Left ventricle myocardium inferior (tissue), 1 donor: ENCODE data around the gene IFNG-AS1. TPM values are rescaled to one million over a fixed set of nuclear protein-coding genes. Genes with fewer than 3 reads are reported as not detected.

Source experiments
- DNase-seq: peaks from one replicate; pipeline ENCODE4 v3.0.0-alpha.2; 2020
- H3K27ac ChIP-seq: fragments of 200-600 bp; replicated peaks from 2 replicates; pipeline ENCODE4 v1.8.0; 2021
- H3K27me3 ChIP-seq: fragments of 200-600 bp; 2 replicates; pipeline ENCODE4 v1.8.0; 2021; ENCODE audit warnings: low read depth
- H3K36me3 ChIP-seq: fragments of 200-600 bp; 2 replicates; pipeline ENCODE4 v1.8.0; 2021
- H3K4me1 ChIP-seq: fragments of 200-600 bp; 2 replicates; pipeline ENCODE4 v1.8.0; 2021
- H3K4me3 ChIP-seq: fragments of 200-600 bp; 2 replicates; pipeline ENCODE4 v1.8.0; 2021; ENCODE audit warnings: mild to moderate bottlenecking, moderate library complexity
- H3K9me3 ChIP-seq: fragments of 200-600 bp; replicated peaks from 2 replicates; pipeline ENCODE4 v1.8.0; 2021
- CTCF ChIP-seq: fragments of 200-600 bp; IDR thresholded peaks from 2 replicates; pipeline ENCODE4 v1.8.0; 2021; ENCODE audit warnings: antibody characterized with exemption, mild to moderate bottlenecking, borderline replicate concordance
- intact Hi-C: fragments of 100-400 bp; cut with micrococcal nuclease; formaldehyde crosslinking; loops from one replicate; pipeline ENCODE4 v1.11.0; 2022
- total RNA-seq: library from RNA; stranded (reverse); fragmentation: NEBNext Ultra II Directional; extraction: Animal tissue kit (Norgen Biotek cat#: 25700); gene quantifications from one replicate; pipeline ENCODE4 v1.2.1, GENCODE V29; 2021
- donor health status: DM: no; HTN: yes; CAD: no; lungs with severe emphysema.

The IFNG-AS1 gene
- total RNA-seq, 1 donor from 2014 or later: 0.58 TPM

- H3K27me3 ChIP-seq: no peaks in the 10 kb centered on the region
- no peak overlapping the region for H3K27ac ChIP-seq
- no peaks in the 10 kb centered on the region for H3K9me3 ChIP-seq
- H3K36me3 ChIP-seq: no peaks in the 10 kb centered on the region
- DNase-seq: no peak
- H3K4me1 ChIP-seq: no peaks in the 10 kb centered on the region
- intact Hi-C loops: no loop called here
- H3K4me3 ChIP-seq: no peak overlapping the region
- no peak for TF ChIP-seq CTCF
These were observed 3.9 kb downstream of the IFNG-AS1 start for GRCh38 chr12:67993143-67993542.

GRCh38 chr12:67994046-67994445 lies 4.8 kb downstream of the IFNG-AS1 start:
- no peak overlapping the region for H3K4me3 ChIP-seq
- H3K27me3 ChIP-seq: no peaks in the 10 kb centered on the region
- TF ChIP-seq CTCF: no peak
- H3K4me1 ChIP-seq: no peaks in the 10 kb centered on the region
- H3K36me3 ChIP-seq: no peaks in the 10 kb centered on the region
- DNase-seq: no peak
- no peaks in the 10 kb centered on the region for H3K9me3 ChIP-seq
- H3K27ac ChIP-seq: no peak overlapping the region
- intact Hi-C loops: no loop called here

- Histone ChIP-seq H3K27ac (no peak overlapping the region), H3K4me3 (no peak overlapping the region), H3K9me3 (no peaks in the 10 kb centered on the region), H3K27me3 (no peaks in the 10 kb centered on the region), H3K4me1 (no peaks in the 10 kb centered on the region), H3K36me3 (no peaks in the 10 kb centered on the region)
- intact Hi-C loops: no loop called here
- no peak for DNase-seq
- no peak for TF ChIP-seq CTCF
These were observed 7.1 kb downstream of the IFNG-AS1 start for GRCh38 chr12:67996347-67996746.

- H3K4me1 ChIP-seq: no peaks in the 10 kb centered on the region
These were observed 9.1 kb downstream of the IFNG-AS1 start for GRCh38 chr12:67998379-67998778.

GRCh38 chr12:67999244-67999643 lies 10.0 kb downstream of the IFNG-AS1 start:
- Histone ChIP-seq H3K36me3 (no peaks in the 10 kb centered on the region), H3K4me1 (no peaks in the 10 kb centered on the region), H3K27ac (no peak overlapping the region), H3K9me3 (no peaks in the 10 kb centered on the region), H3K4me3 (no peak overlapping the region), H3K27me3 (no peaks in the 10 kb centered on the region)
- TF ChIP-seq CTCF: no peak
- no peak for DNase-seq
- intact Hi-C loops: no loop called here

More at GRCh38 chr12:67998379-67998778, 9.1 kb downstream of the IFNG-AS1 start:
- H3K27me3 ChIP-seq: no peaks in the 10 kb centered on the region
- no peak overlapping the region for H3K4me3 ChIP-seq
- H3K9me3 ChIP-seq: no peaks in the 10 kb centered on the region
- no peak overlapping the region for H3K27ac ChIP-seq
- intact Hi-C loops: no loop called here
- DNase-seq: no peak
- no peak for TF ChIP-seq CTCF
- no peaks in the 10 kb centered on the region for H3K36me3 ChIP-seq
